SK-N-SH (cell line): ENCODE results near the gene MAST4. TPM values are rescaled to one million over a fixed set of nuclear protein-coding genes. Genes with fewer than 3 reads are reported as not detected.
A peak's percentile ranks its signal among the peaks of the same experiment; 100 is the strongest.

Source experiments
- CTCF ChIA-PET: fragments of 300-600, 350-600 bp; formaldehyde crosslinking; extraction: SDS; loops from one replicate; lab custom pipeline; 2021; lab: Yijun Ruan, JAX
- POLR2A ChIA-PET: fragments of 350-600 bp; sonication (Branson Sonifier 250); formaldehyde crosslinking; extraction: SDS; loops from one replicate; lab custom pipeline; 2020; ENCODE audit warnings: antibody characterized with exemption, inconsistent platforms; lab: Yijun Ruan, JAX
- DNase-seq: peaks from one replicate; pipeline ENCODE4 v3.0.0; 2012
- H2AFZ ChIP-seq: fragments of 200-600 bp; sonication (generic); 2 replicates; pipeline ENCODE4 v1.8.1; 2016; ENCODE audit warnings: antibody characterized with exemption, mild to moderate bottlenecking, low read depth
- H3F3A ChIP-seq: fragments of 200-600 bp; sonication (generic); replicated peaks from 2 replicates; pipeline ENCODE3; 2016; ENCODE audit warnings: antibody characterized with exemption, mild to moderate bottlenecking; ENCODE audit not compliant: insufficient read depth
- H3K27ac ChIP-seq, 2 experiments: fragments of 200-500 bp in 1 of 2; fragments of 200-600 bp in 1 of 2; sonication (Bioruptor generic) in 1 of 2; sonication (generic), shearing (Covaris generic) in 1 of 2; 2 replicates each; pipeline versions ENCODE4 v1.5.1 to v1.6.1; 2014 to 2016; ENCODE audit warnings: low read depth in 2 of 2, inconsistent platforms in 1 of 2, low read length in 1 of 2, mild to moderate bottlenecking in 1 of 2, mixed read lengths in 1 of 2
- H3K27me3 ChIP-seq: fragments of 200-600 bp; sonication (generic), shearing (Covaris generic); 2 replicates; pipeline ENCODE4 v1.6.1; 2016; ENCODE audit warnings: mixed run types; ENCODE audit not compliant: insufficient read depth
- H3K36me3 ChIP-seq, 2 experiments: fragments of 200-500 bp in 1 of 2; fragments of 200-600 bp in 1 of 2; sonication (Bioruptor generic) in 1 of 2; sonication (generic) in 1 of 2; replicated peaks in 1 of 2; 2 replicates each; pipeline versions ENCODE3 to v1.5.1; 2014 to 2016; ENCODE audit warnings: low read length in 1 of 2, mild to moderate bottlenecking in 1 of 2; ENCODE audit not compliant: insufficient read depth in 2 of 2, control insufficient read depth in 1 of 2
- H3K4me1 ChIP-seq, 2 experiments: fragments of 200-500 bp in 1 of 2; fragments of 200-600 bp in 1 of 2; sonication (Bioruptor generic) in 1 of 2; sonication (generic), shearing (Covaris generic) in 1 of 2; 2 replicates each; pipeline versions ENCODE4 v1.5.1 to v1.6.1; 2014 to 2016; ENCODE audit warnings: low read depth in 1 of 2, low read length in 1 of 2, mixed run types in 1 of 2; ENCODE audit not compliant: insufficient read depth in 2 of 2, control insufficient read depth in 1 of 2
- H3K4me2 ChIP-seq: fragments of 200-600 bp; sonication (generic), shearing (Covaris generic); 2 replicates; pipeline ENCODE4 v1.6.1; 2017; ENCODE audit warnings: mixed run types
- H3K4me3 ChIP-seq, 2 experiments: fragments of 200-500 bp in 1 of 2; fragments of 200-600 bp in 1 of 2; sonication (Bioruptor generic) in 1 of 2; sonication (generic), shearing (Covaris generic) in 1 of 2; 2 replicates each; pipeline versions ENCODE4 v1.5.1 to v1.8.1; 2014 to 2016; ENCODE audit warnings: low read depth in 2 of 2, inconsistent platforms in 1 of 2, low read length in 1 of 2, mild to moderate bottlenecking in 1 of 2, mixed read lengths in 1 of 2, moderate library complexity in 1 of 2
- H3K79me2 ChIP-seq: fragments of 200-600 bp; sonication (generic); 2 replicates; pipeline ENCODE4 v1.8.1; 2017; ENCODE audit warnings: mild to moderate bottlenecking; ENCODE audit not compliant: insufficient read depth
- H3K9ac ChIP-seq: fragments of 200-600 bp; sonication (generic); 2 replicates; pipeline ENCODE4 v1.6.1; 2017; ENCODE audit warnings: mixed run types
- H3K9me2 ChIP-seq: fragments of 200-600 bp; sonication (generic); 2 replicates; pipeline ENCODE4 v1.6.1; 2017; ENCODE audit warnings: mixed run types
- H3K9me3 ChIP-seq: fragments of 200-600 bp; sonication (generic); 2 replicates; pipeline ENCODE4 v1.6.1; 2017; ENCODE audit warnings: mixed run types, mild to moderate bottlenecking, moderate library complexity
- H4K20me1 ChIP-seq: fragments of 200-600 bp; sonication (generic); 2 replicates; pipeline ENCODE4 v1.6.1; 2017; ENCODE audit warnings: mild to moderate bottlenecking, mixed run types; ENCODE audit not compliant: insufficient read depth
- ELF1 ChIP-seq: IDR thresholded peaks from 2 replicates; pipeline ENCODE4 v1.4.0; 2012
- EZH2phosphoT487 ChIP-seq: fragments of 200-600 bp; sonication (generic); IDR thresholded peaks from 2 replicates; pipeline ENCODE4 v1.6.1; 2017; ENCODE audit warnings: low read depth, mixed run types, mild to moderate bottlenecking, antibody characterized with exemption, moderate library complexity, borderline replicate concordance
- FOXJ3 ChIP-seq: sonication (generic); formaldehyde crosslinking; IDR thresholded peaks from 2 replicates; pipeline ENCODE4 v1.5.1; 2020; ENCODE audit warnings: mild to moderate bottlenecking, missing genetic modification reagents
- FOXM1 ChIP-seq: IDR thresholded peaks from 2 replicates; pipeline ENCODE4 v1.4.0; 2012; ENCODE audit warnings: low read depth, mild to moderate bottlenecking
- GABPA ChIP-seq: IDR thresholded peaks from 2 replicates; pipeline ENCODE4 v1.4.0; 2012; ENCODE audit warnings: low read depth, mild to moderate bottlenecking
- GATA2 ChIP-seq: sonication (generic); formaldehyde crosslinking; IDR thresholded peaks from 2 replicates; pipeline ENCODE4 v1.5.0; 2020; ENCODE audit warnings: mild to moderate bottlenecking, missing genetic modification reagents
- JUND ChIP-seq: IDR thresholded peaks from 2 replicates; pipeline ENCODE4 v1.4.0; 2012
- MEF2A ChIP-seq: IDR thresholded peaks from 2 replicates; pipeline ENCODE4 v1.4.0; 2012; ENCODE audit warnings: low read depth, borderline replicate concordance
- POLR2AphosphoS5 ChIP-seq: IDR thresholded peaks from 2 replicates; pipeline ENCODE4 v1.6.1; 2012; ENCODE audit warnings: low read depth, low read length
- RAD21 ChIP-seq: IDR thresholded peaks from 2 replicates; pipeline ENCODE4 v1.6.1; 2012; ENCODE audit warnings: mild to moderate bottlenecking, low read length
- SIN3A ChIP-seq: IDR thresholded peaks from 2 replicates; pipeline ENCODE4 v1.6.1; 2012; ENCODE audit warnings: low read depth, mild to moderate bottlenecking, low read length, moderate library complexity, borderline replicate concordance
- TAF1 ChIP-seq: IDR thresholded peaks from 2 replicates; pipeline ENCODE4 v1.6.1; 2012; ENCODE audit warnings: low read depth, mild to moderate bottlenecking, low read length, moderate library complexity, borderline replicate concordance
- WGBS: methylation state at CpG from one replicate; pipeline ENCODE4 v1.1.6; 2017; ENCODE audit warnings: low lambda C conversion rate; 5-methylcytosine and 5-hydroxymethylcytosine counted together
- polyA plus RNA-seq, 3 experiments: library from polyadenylated mRNA; depleted of rRNA; stranded (reverse); fragments of >200 nt; gene quantifications; 2 replicates each; pipeline ENCODE4 v1.2.3, GENCODE V29; 2012
- TF ChIP-seq, protein P1 (sequence below): IDR thresholded peaks from 2 replicates; pipeline ENCODE4; 2012
- TF ChIP-seq, protein P2 (sequence below): fragments of 150-350 bp; IDR thresholded peaks from 2 replicates; pipeline ENCODE4 v1.6.1; 2016; ENCODE audit warnings: mild to moderate bottlenecking, low read depth, low read length
- TF ChIP-seq, protein P3 (sequence below): fragments of 200-600 bp; sonication (generic); IDR thresholded peaks from 2 replicates; pipeline ENCODE4 v1.6.1; 2017; ENCODE audit warnings: antibody characterized with exemption, mild to moderate bottlenecking, moderate library complexity

MAST4 gene
- polyA plus RNA-seq, 1 of the 3 experiments (the other 2 are of a cell fraction), result 2.2 TPM

DNA sequence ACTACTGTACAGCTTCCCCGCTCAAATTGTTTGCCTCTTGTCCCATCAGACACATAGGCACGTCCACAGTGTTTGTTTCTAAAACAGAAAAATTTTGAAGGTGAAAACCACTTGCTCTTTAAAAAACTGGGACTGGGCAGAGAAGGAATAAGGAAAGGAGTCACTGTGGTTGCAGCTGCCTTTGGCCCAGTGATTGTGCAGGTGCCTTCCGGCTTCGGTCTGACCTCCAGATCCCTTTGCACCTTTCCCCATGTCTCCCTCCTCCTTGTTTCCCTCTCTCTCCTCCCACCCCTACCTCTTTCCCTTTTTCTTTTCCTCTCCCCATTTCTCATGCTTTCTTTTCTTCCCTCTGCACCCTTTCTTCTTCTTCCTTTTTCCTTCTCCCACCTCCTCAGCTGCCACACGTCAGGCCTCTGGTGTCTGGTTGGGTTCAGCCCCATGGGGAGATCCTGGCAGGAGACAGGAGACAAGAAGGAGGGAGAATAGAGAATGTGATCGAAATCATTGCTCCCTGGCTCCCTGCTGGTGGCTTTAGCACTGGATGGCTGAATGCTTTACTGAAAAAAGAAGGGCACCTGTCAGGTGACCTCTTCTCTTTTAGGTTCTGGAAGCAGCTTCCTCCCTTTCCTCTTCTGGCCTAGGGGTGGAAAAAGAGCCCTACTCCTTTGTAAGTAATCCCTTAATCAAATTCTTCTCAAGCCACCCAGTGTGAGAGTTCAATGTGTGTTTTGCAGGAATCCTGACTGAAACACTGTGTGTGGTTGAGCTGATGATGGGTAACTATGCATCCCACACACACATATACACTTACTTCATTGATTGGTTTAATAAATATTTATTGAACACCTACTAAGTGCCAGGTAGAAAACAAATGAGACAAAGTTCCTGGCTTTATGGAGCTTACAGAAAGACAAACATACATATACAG, 267.3 kb downstream of the MAST4 start (continued):
- TF ChIP-seq FOXJ3 (CRISPR knock-in tag) (no peak), ELF1 (no peak), TAF1 (no peak)
- TF ChIP-seq, protein P1, sequence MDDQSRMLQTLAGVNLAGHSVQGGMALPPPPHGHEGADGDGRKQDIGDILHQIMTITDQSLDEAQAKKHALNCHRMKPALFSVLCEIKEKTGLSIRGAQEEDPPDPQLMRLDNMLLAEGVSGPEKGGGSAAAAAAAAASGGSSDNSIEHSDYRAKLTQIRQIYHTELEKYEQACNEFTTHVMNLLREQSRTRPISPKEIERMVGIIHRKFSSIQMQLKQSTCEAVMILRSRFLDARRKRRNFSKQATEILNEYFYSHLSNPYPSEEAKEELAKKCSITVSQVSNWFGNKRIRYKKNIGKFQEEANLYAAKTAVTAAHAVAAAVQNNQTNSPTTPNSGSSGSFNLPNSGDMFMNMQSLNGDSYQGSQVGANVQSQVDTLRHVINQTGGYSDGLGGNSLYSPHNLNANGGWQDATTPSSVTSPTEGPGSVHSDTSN, result no peak

DNA sequence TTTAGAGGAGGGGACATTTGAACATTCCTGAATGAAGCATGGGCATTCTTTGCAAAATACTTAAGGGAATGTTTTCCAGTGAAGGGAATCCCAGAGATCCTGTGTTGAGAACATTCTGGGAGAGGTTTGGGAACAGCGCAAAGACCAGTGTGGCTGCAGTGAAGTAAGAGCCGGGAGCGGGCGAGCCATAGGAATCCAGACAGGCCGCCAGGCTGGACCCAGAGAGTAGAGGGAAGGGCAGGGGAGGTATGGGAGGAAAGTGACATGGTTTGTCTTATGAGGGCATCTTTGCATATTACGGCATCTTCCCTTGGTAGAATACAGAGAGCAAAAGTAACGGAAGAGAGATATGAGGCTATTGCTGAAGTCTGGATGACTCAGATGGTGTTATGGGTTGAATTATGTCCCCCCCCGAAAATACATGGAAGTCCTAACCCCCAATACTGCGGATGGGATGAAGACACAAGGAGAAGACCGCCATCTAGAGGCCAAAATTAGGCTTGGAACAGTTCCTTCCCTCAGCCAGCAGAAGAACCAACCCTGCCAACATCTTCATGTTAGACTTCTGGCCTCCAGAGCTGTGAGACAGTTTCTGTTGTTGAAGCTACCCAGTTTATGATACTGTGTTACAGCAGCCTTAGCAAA, 268.2 kb downstream of the MAST4 start:
- Histone ChIP-seq H3K9ac (no peak overlapping the region), H3K4me3 (no peak overlapping the region), H2AFZ (no peak overlapping the region), H3K9me3 (no peaks in the 10 kb centered on the region), H3K36me3 (no peaks in the 10 kb centered on the region), H3K27me3 (no peaks in the 10 kb centered on the region; the same call in 1 of the 2 replicates), H3F3A (no peaks in the 10 kb centered on the region), H4K20me1 (no peaks in the 10 kb centered on the region), H3K9me2 (no peaks in the 10 kb centered on the region), H3K4me1 (peaks cover 0 to 8% of the 10 kb centered on the region in 2 experiments; a peak in 2 of 4 replicates), H3K79me2 (no peaks in the 10 kb centered on the region), H3K4me2 (no peak overlapping the region), H3K27ac (no peak overlapping the region)
- ChIA-PET POLR2A (no interaction called here), CTCF (interaction anchor here (1.1 kb wide), 1 partner anchor 43 kb away, joined by 3 read pairs; no protein-coding TSS in a partner anchor)
- no peak for DNase-seq
- WGBS, result 67% methylated on average over 10 of the region's 10 CpGs
- no peak for TF ChIP-seq EZH2phosphoT487
- TF ChIP-seq JUND, result no peak
- no peak for TF ChIP-seq SIN3A
- no peak for TF ChIP-seq POLR2AphosphoS5
- TF ChIP-seq, protein P2, sequence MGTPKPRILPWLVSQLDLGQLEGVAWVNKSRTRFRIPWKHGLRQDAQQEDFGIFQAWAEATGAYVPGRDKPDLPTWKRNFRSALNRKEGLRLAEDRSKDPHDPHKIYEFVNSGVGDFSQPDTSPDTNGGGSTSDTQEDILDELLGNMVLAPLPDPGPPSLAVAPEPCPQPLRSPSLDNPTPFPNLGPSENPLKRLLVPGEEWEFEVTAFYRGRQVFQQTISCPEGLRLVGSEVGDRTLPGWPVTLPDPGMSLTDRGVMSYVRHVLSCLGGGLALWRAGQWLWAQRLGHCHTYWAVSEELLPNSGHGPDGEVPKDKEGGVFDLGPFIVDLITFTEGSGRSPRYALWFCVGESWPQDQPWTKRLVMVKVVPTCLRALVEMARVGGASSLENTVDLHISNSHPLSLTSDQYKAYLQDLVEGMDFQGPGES, result no peak
- no peak for TF ChIP-seq GABPA
- TF ChIP-seq GATA2 (CRISPR knock-in tag), result no peak
- peak; percentile 41; the same call in 1 of the 2 replicates for TF ChIP-seq RAD21
- TF ChIP-seq MEF2A, result no peak
- TF ChIP-seq, protein P3, sequence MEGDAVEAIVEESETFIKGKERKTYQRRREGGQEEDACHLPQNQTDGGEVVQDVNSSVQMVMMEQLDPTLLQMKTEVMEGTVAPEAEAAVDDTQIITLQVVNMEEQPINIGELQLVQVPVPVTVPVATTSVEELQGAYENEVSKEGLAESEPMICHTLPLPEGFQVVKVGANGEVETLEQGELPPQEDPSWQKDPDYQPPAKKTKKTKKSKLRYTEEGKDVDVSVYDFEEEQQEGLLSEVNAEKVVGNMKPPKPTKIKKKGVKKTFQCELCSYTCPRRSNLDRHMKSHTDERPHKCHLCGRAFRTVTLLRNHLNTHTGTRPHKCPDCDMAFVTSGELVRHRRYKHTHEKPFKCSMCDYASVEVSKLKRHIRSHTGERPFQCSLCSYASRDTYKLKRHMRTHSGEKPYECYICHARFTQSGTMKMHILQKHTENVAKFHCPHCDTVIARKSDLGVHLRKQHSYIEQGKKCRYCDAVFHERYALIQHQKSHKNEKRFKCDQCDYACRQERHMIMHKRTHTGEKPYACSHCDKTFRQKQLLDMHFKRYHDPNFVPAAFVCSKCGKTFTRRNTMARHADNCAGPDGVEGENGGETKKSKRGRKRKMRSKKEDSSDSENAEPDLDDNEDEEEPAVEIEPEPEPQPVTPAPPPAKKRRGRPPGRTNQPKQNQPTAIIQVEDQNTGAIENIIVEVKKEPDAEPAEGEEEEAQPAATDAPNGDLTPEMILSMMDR, result peak; percentile 39
- TF ChIP-seq FOXM1, result no peak
